SKM-1 treated with dmso at 0.1 percent for 144 hours (cell line): ENCODE measurements around the gene IL17RE.
A peak's percentile ranks its signal among the peaks of the same experiment; 100 is the strongest.
"Not testable (repeated sequence)": the region's sequence is repeated elsewhere in the genome, so short reads cannot be mapped to it uniquely, and the experiment has no call there.

ENCODE experiments used
- DNase-seq: peaks from one replicate; lab custom pipeline; 2025; ENCODE audit not compliant: unreplicated experiment; lab: John Stamatoyannopoulos, UW

The IL17RE gene

DNA sequence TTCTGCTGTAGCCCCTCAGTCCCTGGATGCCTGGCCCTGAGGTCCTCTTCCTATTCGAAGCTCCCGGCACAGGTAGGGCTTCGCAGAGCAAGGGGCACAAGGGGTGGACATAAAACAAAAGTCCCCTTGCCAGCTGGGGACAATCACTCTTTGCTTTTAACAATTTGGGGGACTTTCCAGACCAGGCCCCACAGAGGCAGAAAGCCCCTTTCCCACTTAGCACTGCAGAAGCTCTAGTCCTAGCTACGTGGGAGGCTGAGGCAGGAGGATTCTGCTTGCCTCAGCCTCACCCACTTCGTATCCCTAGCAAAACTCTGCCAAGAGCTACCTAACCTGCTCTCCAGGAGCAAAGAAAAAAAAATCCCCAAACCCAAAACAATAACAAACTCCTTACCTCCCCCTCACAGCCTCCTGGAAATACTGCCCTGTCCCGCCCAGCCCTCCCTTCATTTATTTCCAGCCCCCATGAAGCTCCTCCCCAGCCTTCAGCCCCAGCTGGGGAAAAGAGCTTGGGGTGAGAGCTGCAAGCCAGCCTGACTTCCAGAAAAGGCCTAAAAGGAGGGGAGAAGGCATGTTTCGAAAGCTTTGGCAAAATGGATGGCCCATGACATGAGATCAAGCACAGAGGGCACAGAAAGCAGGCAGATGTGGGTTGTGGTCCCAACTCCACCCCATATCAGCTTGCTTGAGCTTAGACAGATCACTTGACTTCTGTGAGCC, 22.7 kb upstream of the IL17RE start, which contains the start of gene CIDEC:
CIDEC (minus strand) TSS at position 424 of the 720 bp plus-strand sequence. CDS start 1,767 bp downstream, outside the sequence.
- no peak for DNase-seq

DNA sequence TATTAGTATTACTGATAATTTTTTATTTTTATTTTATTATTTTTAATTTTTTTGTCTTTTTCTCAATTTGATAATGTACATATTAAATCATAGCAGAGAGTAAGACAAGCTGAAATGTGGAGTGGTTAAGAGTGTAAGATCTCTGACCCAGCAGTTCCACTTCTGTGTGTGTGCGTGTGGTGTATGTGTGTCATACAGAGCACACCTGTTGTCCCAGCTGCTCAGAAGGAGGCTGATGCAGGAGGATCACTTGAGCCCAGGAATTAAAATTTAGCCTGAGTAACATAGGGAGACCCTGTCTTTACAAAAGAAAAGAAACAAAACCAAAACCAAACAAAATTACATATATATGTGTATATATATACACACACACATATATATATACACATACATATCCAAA, 21.2 kb upstream of the IL17RE start:
- no peak for DNase-seq

DNA sequence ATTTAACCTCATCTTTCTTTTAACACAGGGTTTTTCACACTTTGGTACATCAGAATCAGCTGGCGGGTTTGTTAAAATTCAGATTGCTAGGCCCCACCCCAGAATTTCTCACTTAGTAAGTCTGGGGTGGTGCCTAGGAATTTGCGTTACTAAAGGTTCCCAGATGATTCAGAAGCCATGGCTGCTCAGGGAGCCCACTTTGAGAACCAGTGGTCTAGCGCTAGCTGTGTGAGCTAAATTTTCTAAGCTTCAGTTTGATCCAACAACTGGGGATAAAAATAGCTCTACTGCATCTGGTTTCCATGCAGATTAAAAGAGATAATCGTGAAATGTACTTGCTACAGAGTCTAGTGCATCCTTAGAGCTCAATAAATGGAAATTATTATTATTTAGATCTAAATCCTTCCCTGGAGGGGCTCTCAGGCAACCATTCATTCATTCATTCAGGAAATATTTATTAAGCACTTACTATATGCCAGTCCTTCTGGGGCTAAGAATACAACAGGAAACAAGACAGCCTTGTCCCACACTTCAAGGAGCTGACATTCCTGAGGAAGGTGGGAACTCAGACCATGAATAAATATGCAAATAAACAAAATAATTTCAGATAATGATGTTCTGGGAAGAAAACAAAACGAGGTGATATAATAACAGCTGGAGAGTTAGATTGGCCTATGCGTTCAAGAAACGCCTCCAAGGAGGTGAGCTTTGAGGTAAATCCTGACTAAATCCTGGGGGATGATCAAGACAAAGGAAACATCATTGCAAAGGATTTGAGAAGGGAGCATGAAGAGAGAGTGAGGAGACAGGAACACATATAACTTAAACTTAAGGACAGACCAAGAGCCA, 18.7 kb upstream of the IL17RE start:
- no peak for DNase-seq

DNA sequence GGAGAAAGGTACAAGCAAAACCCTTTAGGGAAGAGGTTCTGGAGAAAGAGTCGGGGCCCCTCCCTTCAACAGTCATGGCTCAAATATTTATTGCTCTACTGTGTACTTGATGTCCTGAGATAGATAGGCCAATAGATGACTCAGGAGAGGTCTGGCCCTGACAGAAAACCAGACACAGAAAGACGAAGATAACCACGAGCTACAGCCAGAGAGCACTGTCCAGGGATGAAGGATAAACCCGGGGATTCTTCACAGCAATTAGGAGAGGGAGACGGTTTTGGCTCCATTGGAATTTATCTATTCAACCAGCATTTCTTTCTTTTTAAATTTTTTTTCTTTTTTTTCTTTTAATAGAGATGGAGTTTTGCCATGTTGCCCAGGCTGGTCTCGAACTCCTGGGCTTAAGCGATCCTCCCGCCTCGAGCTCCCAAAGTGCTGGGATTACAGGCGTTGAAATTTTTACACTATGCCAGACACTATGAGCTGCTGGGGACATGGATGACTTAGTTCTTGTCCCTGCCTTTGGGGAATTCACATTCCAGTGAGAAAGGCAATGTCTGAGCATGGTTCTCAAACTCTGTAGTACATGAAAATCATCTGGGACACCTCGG, 18.0 kb upstream of the IL17RE start:
- no peak for DNase-seq

DNA sequence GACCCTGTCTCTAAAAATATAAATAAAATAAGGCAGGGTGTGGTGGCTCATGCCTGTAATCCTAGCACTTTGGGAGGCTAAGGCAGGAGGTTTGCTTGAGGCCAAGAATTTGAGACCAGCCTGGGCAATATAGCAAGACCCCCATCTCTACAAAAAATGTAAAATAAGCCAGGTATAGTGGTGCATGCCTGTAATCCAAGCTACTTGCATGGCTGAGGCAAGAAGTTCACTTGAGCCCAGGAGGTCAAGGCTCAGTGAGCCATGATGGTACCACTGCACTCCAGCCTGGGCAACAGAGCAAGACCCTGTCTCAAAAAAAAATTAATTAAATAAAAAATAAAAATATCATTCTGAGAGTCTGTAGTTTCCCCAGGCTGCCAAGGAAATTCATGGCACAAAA, 16.3 kb upstream of the IL17RE start:
- no peak for DNase-seq

DNA sequence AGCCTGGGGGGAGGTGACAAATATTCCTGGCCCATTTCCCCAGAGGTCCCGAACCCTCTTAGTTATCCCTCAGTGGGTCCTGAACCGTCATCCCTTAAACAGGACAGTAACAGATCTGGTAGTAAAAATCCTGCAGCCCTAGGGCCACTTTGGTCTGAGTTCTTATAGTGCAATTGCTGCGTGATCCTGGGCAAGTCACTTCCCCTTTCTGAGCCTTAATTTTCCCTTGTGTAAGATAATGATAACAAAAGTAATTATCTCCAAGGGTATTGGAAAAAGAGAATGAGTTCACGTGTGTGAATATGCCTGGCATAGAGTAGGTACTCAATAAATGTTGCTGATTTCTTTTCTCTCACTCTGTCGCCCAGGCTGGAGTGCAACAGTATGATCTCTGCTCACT, 15.2 kb upstream of the IL17RE start:
- DNase-seq, result peak; percentile 38

DNA sequence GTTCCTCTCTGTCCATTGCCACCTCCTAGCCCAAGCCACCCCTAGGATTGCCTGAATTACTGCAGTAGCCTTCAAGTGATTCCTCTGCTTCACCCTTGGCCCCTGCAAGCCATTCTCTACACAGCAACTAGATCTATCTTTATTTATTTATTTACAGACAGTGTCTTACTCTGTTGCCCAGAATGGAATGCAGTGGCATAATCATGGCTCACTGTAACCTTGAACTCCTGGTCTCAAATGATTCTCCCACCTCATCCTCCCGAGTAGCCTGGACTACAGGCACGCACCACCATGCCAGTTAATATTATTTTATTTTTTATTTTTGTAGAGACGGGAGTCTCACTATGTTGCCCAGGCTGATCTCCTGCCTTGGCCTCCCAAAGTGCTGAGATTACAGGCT, 14.1 kb upstream of the IL17RE start:
- DNase-seq, result no peak

DNA sequence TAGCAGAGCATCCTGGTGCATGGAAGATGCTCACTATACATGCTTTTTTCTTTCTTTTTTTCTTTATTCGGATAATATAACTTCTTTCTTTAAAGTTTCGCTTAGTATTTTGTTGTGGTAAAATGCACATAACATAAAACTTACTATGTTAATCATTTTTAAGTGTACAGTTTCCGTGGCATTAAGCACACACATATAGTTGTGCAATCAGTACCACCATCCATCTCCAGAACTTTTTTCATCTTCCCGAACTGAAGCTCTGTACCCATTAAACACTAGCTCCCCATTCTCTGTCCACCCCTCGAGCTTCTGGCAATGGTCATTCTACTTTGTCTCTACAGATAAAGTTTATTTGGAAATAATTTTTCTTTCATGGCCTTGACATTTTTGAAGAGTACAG, 13.2 kb upstream of the IL17RE start:
- DNase-seq, result no peak

DNA sequence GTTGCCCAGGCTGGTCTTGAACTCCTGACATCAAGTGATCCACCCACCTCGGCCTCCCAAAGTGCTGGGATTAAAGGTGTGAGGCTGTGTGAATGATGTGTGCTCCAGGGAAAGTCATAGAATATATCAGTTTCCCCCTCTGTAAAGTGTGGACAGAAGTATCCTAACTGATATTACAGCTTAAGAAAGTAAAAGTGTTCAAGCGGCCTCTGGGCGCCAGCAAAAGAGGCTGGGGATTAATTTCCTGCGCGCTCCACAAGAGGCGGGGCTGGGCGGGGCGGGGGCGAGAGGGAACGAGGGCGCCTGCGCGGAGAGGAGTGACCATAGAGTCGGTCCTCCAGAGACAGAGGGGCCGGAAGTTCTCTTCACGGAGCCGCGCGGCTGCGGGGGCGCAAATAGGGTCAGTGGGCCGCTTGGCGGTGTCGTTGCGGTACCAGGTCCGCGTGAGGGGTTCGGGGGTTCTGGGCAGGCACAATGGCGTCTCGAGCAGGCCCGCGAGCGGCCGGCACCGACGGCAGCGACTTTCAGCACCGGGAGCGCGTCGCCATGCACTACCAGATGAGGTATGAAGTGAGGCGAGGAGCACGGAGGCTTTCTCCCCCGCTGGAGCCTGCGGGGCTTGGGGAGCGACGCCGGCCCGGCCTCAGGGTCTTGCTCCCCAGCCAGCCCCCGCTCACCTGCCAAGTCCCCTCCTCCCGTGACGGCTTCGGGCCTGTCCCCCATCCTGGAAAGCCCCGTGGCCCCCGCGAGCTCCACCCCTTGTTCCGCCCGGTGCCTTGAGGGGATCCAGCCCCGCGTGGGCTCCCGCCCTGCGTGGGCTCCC, 12.2 kb upstream of the IL17RE start, which contains the start of gene JAGN1:
JAGN1 (plus strand) TSS at position 362 of the 823 bp plus-strand sequence; CDS start at position 475, 113 bp downstream.
- DNase-seq, result peak; percentile 83

DNA sequence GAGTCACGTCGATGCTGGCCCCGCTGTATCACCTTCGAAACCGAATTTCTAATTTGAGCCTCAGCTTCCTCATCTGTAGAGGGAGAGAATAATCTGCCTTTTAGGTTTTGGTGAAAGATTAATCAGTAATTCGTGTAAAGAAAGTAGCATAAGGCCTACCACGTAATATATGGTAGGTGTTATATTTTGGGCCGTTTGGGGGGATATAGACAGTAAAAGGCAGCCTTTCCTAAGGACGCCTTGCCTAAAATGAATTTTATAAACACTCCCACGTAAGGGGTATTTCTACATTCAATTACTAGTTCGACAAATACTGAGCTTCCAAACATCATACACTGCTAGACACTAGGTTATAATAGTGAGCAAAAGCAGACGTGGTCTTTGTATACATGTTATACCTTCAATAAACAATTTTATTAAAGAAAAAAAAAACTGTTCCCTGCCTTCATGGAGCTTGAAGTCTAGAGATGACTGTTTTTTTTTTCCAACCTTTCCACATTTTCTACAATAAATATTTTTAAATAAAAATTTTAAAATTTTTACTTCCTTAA, 11.5 kb upstream of the IL17RE start:
- DNase-seq, result no peak

DNA sequence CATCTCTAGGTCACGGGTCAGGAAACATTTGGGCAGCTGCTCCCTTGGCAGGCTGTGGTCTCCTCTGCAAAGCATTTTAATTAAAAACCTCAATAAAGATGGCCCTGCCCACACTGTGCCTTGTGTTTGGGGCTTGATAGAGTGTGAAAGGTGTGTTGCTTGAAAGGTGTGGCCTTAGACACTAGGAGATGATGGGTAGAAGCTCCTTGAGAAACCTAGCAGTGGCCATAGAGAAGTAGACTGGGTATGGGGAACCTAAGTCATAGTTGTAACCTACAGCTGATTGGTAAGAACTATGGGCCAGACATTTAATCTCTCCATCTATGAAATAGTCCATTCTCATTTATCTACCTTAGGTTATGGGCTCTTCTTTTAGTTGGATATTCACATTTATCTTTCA, 8.9 kb upstream of the IL17RE start:
- DNase-seq, result no peak

DNA sequence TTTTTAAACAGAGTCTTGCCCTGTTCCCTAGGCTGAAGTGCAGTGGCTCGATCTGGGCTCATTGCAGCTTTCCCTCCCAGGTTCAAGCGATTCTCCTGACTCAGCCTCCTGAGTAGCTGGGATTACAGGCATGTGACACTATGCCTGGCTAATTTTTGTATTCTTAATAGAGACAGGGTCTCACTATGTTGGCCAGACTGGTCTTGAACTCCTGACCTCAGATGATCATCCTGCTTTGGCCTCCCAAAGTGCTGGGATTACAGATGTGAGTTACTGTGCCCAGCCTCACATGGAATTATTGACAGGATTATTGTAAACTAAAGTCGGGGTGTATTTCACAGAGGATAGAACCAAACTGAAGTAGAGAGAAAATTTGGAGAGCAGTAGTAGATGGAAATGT, 6.9 kb upstream of the IL17RE start:
- not testable (repeated sequence) for DNase-seq

DNA sequence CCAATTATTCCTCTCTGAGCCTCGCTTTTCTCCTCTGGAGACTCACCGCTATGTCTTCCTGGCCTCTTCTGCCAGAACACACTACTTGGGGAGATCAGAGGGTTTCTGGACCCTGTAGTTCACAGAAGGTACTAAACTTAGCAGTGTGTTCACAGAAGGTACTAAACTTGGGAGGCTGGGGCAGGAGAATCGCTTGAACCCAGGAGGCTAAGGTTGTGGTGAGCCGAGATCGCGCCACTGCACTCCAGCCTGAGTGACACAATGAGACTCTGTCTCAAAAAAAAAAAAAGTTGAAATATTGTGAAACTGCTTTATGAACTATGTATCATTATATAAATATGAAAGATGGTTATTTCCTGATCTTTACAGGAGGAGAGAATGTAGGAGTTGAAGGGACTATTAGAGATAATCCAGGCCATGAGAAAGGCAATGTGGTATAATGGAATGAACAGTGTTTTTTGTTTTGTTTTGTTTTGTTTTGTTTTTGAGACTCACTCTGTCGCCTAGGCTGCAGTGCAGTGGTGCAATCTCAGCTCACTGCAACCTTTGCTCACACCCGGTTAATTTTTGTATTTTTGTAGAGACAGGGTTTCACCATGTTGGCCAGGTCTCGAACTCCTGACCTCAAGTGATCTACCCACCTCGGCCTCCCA, 5.8 kb upstream of the IL17RE start:
- DNase-seq, result not testable (repeated sequence)

DNA sequence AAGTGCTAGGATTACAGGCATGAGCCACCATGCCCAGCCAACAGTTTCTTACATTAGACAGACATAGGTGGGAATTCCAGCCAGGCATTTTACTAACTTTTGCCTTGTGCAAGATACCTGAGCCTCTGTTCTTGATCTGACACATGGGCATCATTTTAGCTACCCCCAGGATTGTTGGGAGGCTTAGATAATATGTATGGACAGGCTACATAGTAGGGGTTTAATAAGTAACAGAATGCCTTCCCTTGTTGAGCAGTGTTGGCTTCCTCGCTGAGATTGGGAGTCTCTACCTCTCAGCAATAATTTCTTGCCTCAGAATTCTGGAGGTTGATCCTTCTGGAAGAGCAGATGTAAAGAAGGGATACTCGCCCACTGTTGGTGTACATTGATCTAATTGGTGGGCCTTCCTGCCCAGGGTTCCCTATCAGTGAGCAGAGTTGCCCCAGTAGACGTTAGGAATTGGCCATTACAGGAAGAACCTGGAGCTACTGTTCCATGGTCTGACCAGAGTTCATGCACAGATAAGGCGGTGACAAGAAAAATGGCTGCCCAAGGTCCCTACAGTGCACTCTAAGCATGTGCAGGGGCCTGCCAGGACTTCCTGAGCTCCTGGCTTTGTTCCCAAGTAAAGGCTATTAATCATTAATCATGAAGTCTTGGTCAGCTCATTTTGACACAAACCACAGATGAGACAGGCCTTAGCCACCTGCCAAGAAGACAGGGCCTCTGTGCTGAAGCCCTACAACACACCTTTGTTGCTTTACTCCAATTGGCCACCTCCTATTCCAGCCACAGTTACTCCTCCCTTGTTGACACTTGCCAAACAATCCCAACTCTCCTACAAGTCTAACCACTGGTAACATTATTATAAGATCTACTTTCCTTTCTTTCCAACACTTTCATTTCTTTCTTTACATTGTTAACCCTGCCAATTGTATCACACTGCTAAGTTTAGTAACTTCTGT, 5.0 kb upstream of the IL17RE start:
- no peak for DNase-seq

DNA sequence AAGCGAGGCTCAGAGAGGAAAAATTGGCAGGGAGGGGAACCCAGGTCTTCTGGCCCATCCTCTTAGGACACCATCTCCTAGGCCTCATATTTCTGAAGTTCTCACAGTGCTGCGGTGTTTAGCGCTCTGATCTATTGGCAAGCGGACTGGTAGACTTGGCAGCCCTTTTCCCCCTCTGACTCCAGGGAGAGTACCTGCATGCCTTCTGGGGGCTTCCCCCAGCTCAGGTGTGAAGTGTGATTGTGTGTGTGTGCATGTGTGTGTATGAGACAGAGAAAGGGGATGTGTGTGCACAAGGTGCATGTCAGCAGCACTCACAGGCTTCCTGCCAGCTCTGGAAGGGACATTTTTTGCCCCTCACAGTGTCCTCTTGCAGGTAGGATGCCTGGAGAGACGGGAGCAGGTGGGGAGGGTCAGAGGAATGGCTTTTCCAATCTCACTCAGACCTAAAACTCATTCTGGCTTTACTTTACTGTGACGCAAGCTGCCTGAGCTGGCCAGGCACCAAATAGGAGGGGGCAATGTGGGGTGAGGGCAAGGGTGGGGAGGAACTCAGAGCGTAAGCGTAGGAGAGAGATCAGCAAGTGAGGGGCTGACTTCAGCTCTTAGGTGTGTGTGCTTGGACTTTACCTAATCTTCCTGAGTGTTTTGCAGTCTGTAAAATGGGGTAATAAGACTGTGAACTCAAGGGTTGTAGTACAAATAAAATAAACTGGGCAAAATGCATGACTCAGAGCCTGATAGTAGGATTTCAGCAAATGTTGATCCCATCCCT, 4.0 kb upstream of the IL17RE start:
- no peak for DNase-seq

DNA sequence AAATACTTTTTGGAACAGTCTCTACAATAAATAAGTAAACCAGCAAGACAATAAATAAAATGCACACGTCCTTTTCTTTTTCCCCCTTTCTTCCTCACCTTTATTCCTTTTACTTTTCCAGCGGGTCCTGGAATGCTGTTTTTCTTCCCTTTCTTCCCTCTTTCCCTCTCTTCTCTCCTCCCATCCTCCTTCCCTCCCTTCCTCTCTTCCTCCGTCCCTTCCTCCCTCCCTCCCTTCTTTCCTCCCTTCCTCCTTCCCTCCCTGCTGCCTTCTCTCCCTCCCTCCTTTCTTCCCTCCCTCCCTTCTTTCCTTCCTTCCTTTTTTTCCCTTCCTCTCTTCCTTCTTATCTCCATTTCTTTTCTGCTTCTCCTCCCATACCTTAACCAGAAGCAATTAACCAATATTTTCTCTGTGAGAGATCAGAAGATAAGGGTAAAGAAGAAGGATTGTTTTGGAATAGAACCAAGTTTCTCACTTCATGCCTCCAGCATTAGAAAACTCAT, 3.3 kb upstream of the IL17RE start:
- no peak for DNase-seq

DNA sequence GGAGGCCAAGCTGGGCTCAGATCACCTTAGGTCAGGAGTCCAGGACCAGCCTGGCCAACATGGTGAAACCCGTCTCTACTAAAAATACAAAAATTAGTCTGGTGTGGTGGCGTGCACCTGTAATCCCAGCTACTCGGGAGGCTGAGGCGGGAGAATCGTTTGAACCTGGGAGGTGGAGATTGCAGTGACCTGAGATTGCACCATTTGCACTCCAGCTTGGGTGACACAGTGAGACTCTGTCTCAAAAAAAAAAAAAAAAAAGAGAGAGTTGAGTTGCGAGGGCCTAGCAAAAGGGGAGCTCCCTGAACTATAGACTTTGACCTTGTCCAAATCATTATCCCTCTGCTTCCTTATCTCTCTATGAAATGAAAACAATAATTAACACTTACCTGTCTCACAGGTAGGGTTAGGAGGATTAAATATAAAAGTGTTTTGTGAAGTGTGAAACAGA, 1.7 kb upstream of the IL17RE start:
- DNase-seq, result not testable (repeated sequence)

DNA sequence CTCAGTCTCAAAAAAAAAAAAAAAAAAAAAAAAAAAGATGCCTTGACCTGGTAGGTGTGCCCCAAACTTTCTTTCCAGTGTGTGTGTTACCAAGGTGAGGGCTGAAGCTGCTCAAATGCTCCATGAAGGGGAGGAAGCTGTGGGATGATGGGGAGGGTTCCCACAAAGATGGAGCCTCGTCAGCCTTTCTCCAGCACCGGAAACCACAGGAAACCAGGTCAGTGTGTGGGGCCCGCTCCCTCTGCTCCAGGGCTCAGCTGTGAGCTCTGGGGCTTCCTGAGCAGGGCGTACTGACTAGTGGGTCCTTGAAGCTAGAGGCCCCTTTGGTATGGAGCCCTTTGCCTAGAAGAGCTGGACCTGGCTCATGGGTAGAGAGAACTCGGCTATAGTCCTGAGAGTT, 681 bp upstream of the IL17RE start:
- DNase-seq, result no peak
